NOMO-1 treated with dmso at 0.1 percent for 144 hours (cell line): ENCODE results near the gene SLC6A3.
"Not testable (repeated sequence)": the region's sequence is repeated elsewhere in the genome, so short reads cannot be mapped to it uniquely, and the experiment has no call there.

Experiments
- DNase-seq: peaks from one replicate; lab custom pipeline; 2025; ENCODE audit not compliant: unreplicated experiment; lab: John Stamatoyannopoulos, UW

Gene SLC6A3

GRCh38 chr5:1375871-1376810 is 69.1 kb downstream of the SLC6A3 start:
- DNase-seq: no peak

GRCh38 chr5:1374679-1375055 is 70.6 kb downstream of the SLC6A3 start:
- no peak for DNase-seq

- DNase-seq: no peak
These were observed 71.1 kb downstream of the SLC6A3 start for GRCh38 chr5:1374030-1374678.

GRCh38 chr5:1371972-1372342 is 73.3 kb downstream of the SLC6A3 start:
- not testable (repeated sequence) for DNase-seq

GRCh38 chr5:1371218-1371971 is 73.8 kb downstream of the SLC6A3 start:
- peak; percentile 65 for DNase-seq

GRCh38 chr5:1370006-1370405 is 75.2 kb downstream of the SLC6A3 start:
- DNase-seq: no peak

GRCh38 chr5:1368756-1369155 is 76.5 kb downstream of the SLC6A3 start:
- no peak for DNase-seq

- DNase-seq: no peak
These were observed 77.0 kb downstream of the SLC6A3 start for GRCh38 chr5:1368236-1368635.

- no peak for DNase-seq
These were observed 78.1 kb downstream of the SLC6A3 start for GRCh38 chr5:1367149-1367548.

GRCh38 chr5:1366514-1366913 is 78.7 kb downstream of the SLC6A3 start:
- DNase-seq: no peak

- no peak for DNase-seq
These were observed 81.0 kb downstream of the SLC6A3 start for GRCh38 chr5:1364211-1364610.

- DNase-seq: no peak
These were observed 81.7 kb downstream of the SLC6A3 start for GRCh38 chr5:1363581-1363980.

GRCh38 chr5:1363160-1363559 is 82.1 kb downstream of the SLC6A3 start:
- no peak for DNase-seq

- no peak for DNase-seq
These were observed 82.8 kb downstream of the SLC6A3 start for GRCh38 chr5:1362242-1363015.

- DNase-seq: no peak
These were observed 84.4 kb downstream of the SLC6A3 start for GRCh38 chr5:1360861-1361260.

- peak; percentile 90 for DNase-seq
These were observed 84.9 kb downstream of the SLC6A3 start for GRCh38 chr5:1360367-1360766.

- no peak for DNase-seq
These were observed 85.5 kb downstream of the SLC6A3 start for GRCh38 chr5:1359713-1360112.

- DNase-seq: no peak
These were observed 86.1 kb downstream of the SLC6A3 start for GRCh38 chr5:1359031-1359645.

GRCh38 chr5:1358726-1359025 is 86.6 kb downstream of the SLC6A3 start:
- DNase-seq: no peak

GRCh38 chr5:1357946-1358725 is 87.1 kb downstream of the SLC6A3 start:
- no peak for DNase-seq
